Choroid plexus epithelial cell (primary cell): ENCODE measurements around the gene YARS1.
"Not testable (repeated sequence)": the region's sequence is repeated elsewhere in the genome, so short reads cannot be mapped to it uniquely, and the experiment has no call there.

ENCODE experiments used
- DNase-seq: peaks from one replicate; pipeline ENCODE4 v3.0.0-alpha.2; 2010; ENCODE audit warnings: low read depth
- H3K4me3 ChIP-seq: 2 replicates; pipeline ENCODE4 v1.5.1; 2011; ENCODE audit warnings: low read depth, mild to moderate bottlenecking, control low read depth, low read length, moderate library complexity
- CTCF ChIP-seq: conservative IDR thresholded peaks from 2 replicates; pipeline ENCODE4 v1.5.1; 2011; ENCODE audit warnings: low read depth, mild to moderate bottlenecking, control low read depth, inconsistent platforms, low read length, moderate library complexity

Gene YARS1

GRCh38 chr1:32801096-32801715 lies 16.0 kb downstream of the YARS1 start:
- H3K4me3 ChIP-seq, result no peak overlapping the region
- peak; percentile 81 for DNase-seq
- no peak for TF ChIP-seq CTCF

- DNase-seq, result peak; percentile 16
- TF ChIP-seq CTCF, result no peak
- no peak overlapping the region for H3K4me3 ChIP-seq
Measured at GRCh38 chr1:32798679-32799416, 18.3 kb downstream of the YARS1 start.

GRCh38 chr1:32798191-32798590 lies 19.0 kb downstream of the YARS1 start:
- no peak for TF ChIP-seq CTCF
- no peak overlapping the region for H3K4me3 ChIP-seq
- DNase-seq, result peak; percentile 81

- no peak overlapping the region for H3K4me3 ChIP-seq
- no peak for DNase-seq
- TF ChIP-seq CTCF, result no peak
Measured at GRCh38 chr1:32797456-32797855, 19.7 kb downstream of the YARS1 start.

- DNase-seq, result peak; percentile 35
- not testable (repeated sequence) for H3K4me3 ChIP-seq
Measured at GRCh38 chr1:32795763-32796162, 21.4 kb downstream of the YARS1 start.

- DNase-seq, result peak; percentile 40
- no peak for TF ChIP-seq CTCF
Measured at GRCh38 chr1:32791881-32792280, 25.3 kb downstream of the YARS1 start.

GRCh38 chr1:32789356-32789755 lies 27.8 kb downstream of the YARS1 start:
- peak; percentile 87 for DNase-seq
- H3K4me3 ChIP-seq, result not testable (repeated sequence)

More at GRCh38 chr1:32791881-32792280, 25.3 kb downstream of the YARS1 start:
- no peak overlapping the region for H3K4me3 ChIP-seq

GRCh38 chr1:32786856-32787255 lies 30.3 kb downstream of the YARS1 start:
- peak; percentile 50 for TF ChIP-seq CTCF
- peak; percentile 61 for DNase-seq
- H3K4me3 ChIP-seq, result no peak overlapping the region
